B cell (primary cell): ENCODE measurements around the gene RABL6. TPM values are rescaled to one million over a fixed set of nuclear protein-coding genes. Genes with fewer than 3 reads are reported as not detected.

Experiments used
- ATAC-seq: fragments of 200-7000 bp; cut with Tn5 transposase; one replicate; pipeline ENCODE4 v1.10.0; 2021; ENCODE audit warnings: low read depth, mild to moderate bottlenecking, moderate number of reproducible peaks, moderate library complexity
- CTCF ChIA-PET: fragments of 350-600 bp; sonication (Branson Sonifier 250); formaldehyde crosslinking; loops from one replicate; lab custom pipeline; 2021; ENCODE audit warnings: antibody characterized with exemption, inconsistent platforms; lab: Charles Lee
- POLR2A ChIA-PET: fragments of 350-600 bp; sonication (Branson Sonifier 250); formaldehyde crosslinking; loops from one replicate; lab custom pipeline; 2021; ENCODE audit warnings: antibody characterized with exemption; lab: Charles Lee
- DNase-seq: peaks from one replicate; pipeline ENCODE4 v3.0.0; 2013
- H2AFZ ChIP-seq: 2 replicates; pipeline ENCODE4 v1.6.1; 2012; ENCODE audit warnings: mild to moderate bottlenecking, low read depth, low read length; ENCODE audit not compliant: insufficient read depth, poor library complexity, severe bottlenecking
- H3K27ac ChIP-seq, 2 donors: 1 replicate in 1 of 2; 2 replicates in 1 of 2; pipeline ENCODE4 v1.5.1; 2012 to 2013; ENCODE audit warnings: low read length in 2 of 2, mild to moderate bottlenecking in 2 of 2, moderate library complexity in 1 of 2
- H3K27me3 ChIP-seq, 4 experiments: fragments of 200-600 bp in 1 of 4; sonication (generic) in 1 of 4; replicated peaks in 1 of 4; 1 replicate in 2 of 4; 2 replicates in 2 of 4; pipeline versions ENCODE4 v1.6.1 to v1.7.0; 2013 to 2016; ENCODE audit warnings: low read length in 3 of 4, mild to moderate bottlenecking in 2 of 4, mixed read lengths in 1 of 4, moderate library complexity in 1 of 4; ENCODE audit not compliant: insufficient read depth in 4 of 4, control insufficient read depth in 3 of 4; ENCODE audit errors: control extremely low read depth in 1 of 4
- H3K36me3 ChIP-seq, 2 experiments: replicated peaks in 1 of 2; 1 replicate in 1 of 2; 2 replicates in 1 of 2; pipeline versions ENCODE4 v1.6.1 to v1.7.1; 2013; ENCODE audit warnings: low read length in 1 of 2; ENCODE audit not compliant: insufficient read depth in 2 of 2, control insufficient read depth in 1 of 2; ENCODE audit errors: control extremely low read depth in 1 of 2, extremely low read depth in 1 of 2
- H3K4me1 ChIP-seq, 2 donors: fragments of 200-600 bp in 1 of 2; sonication (generic) in 1 of 2; 1 replicate in 1 of 2; 2 replicates in 1 of 2; pipeline versions ENCODE4 v1.5.1 to v1.6.1; 2013 to 2017; ENCODE audit warnings: low read length in 2 of 2; ENCODE audit not compliant: control insufficient read depth in 2 of 2, insufficient read depth in 2 of 2
- H3K4me2 ChIP-seq: replicated peaks from 2 replicates; pipeline ENCODE3; 2012; ENCODE audit warnings: mild to moderate bottlenecking, low read depth, low read length; ENCODE audit not compliant: poor library complexity, severe bottlenecking
- H3K4me3 ChIP-seq, 5 experiments: fragments of 200-600 bp in 1 of 5; sonication (generic) in 1 of 5; 1 replicate in 3 of 5; 2 replicates in 2 of 5; pipeline versions ENCODE4 v1.5.1 to v1.7.0; 2011 to 2016; ENCODE audit warnings: low read length in 4 of 5, mild to moderate bottlenecking in 4 of 5, low read depth in 2 of 5, control low read depth in 1 of 5, moderate library complexity in 1 of 5; ENCODE audit not compliant: insufficient read depth in 1 of 5; ENCODE audit errors: control extremely low read depth in 1 of 5, extremely low read depth in 1 of 5
- H3K79me2 ChIP-seq: fragments of 200-600 bp; sonication (generic); one replicate; pipeline ENCODE4 v1.6.0; 2016; ENCODE audit warnings: low read length; ENCODE audit not compliant: control insufficient read depth, insufficient read depth
- H3K9ac ChIP-seq: fragments of 200-600 bp; sonication (generic); 2 replicates; pipeline ENCODE4 v1.6.1; 2017; ENCODE audit warnings: mild to moderate bottlenecking, low read length, moderate library complexity
- H3K9me3 ChIP-seq, 3 donors: one replicate each; pipeline versions ENCODE4 v1.6.1 to v1.7.1; 2013; ENCODE audit warnings: low read length in 2 of 3; ENCODE audit not compliant: control insufficient read depth in 2 of 3, insufficient read depth in 1 of 3; ENCODE audit errors: control extremely low read depth in 1 of 3
- H4K20me1 ChIP-seq: 2 replicates; pipeline ENCODE4 v1.6.0; 2012; ENCODE audit warnings: mild to moderate bottlenecking, low read length; ENCODE audit not compliant: insufficient read depth, control insufficient read depth, poor library complexity, severe bottlenecking
- H3K27ac Mint-ChIP-seq: one replicate; pipeline ENCODE4 v1.8.0; 2021; ENCODE audit warnings: mixed read lengths
- H3K27me3 Mint-ChIP-seq: one replicate; pipeline ENCODE4 v1.8.0; 2021; ENCODE audit warnings: mixed read lengths
- H3K4me1 Mint-ChIP-seq: one replicate; pipeline ENCODE4 v1.8.0; 2021; ENCODE audit warnings: mixed read lengths
- H3K4me3 Mint-ChIP-seq: one replicate; pipeline ENCODE4 v1.8.0; 2021; ENCODE audit warnings: mixed read lengths
- H3K9me3 Mint-ChIP-seq: one replicate; pipeline ENCODE4 v1.8.0; 2022; ENCODE audit warnings: mixed read lengths; ENCODE audit not compliant: insufficient read depth
- CTCF ChIP-seq: fragments of 200-600 bp; IDR thresholded peaks from one replicate; pipeline ENCODE4 v1.8.0; 2022; ENCODE audit warnings: antibody characterized with exemption, mild to moderate bottlenecking
- EZH2 ChIP-seq: IDR thresholded peaks from 2 replicates; pipeline ENCODE4 v1.6.1; 2012; ENCODE audit warnings: borderline replicate concordance, low read depth, mild to moderate bottlenecking, moderate library complexity, low read length; ENCODE audit not compliant: insufficient read depth, poor library complexity, severe bottlenecking
- WGBS: methylation state at CpG from one replicate; pipeline ENCODE4 v1.1.5; 2013; ENCODE audit warnings: missing lambda C conversion rate; ENCODE audit not compliant: insufficient coverage; 5-methylcytosine and 5-hydroxymethylcytosine counted together
- intact Hi-C: fragments of 100-400 bp; cut with micrococcal nuclease; formaldehyde crosslinking; loops from one replicate; pipeline ENCODE4 v1.10.0; 2022
- polyA plus RNA-seq: library from polyadenylated mRNA; depleted of rRNA; stranded (reverse); fragments of >200 nt; gene quantifications from 2 replicates; pipeline ENCODE4 v1.2.3, GENCODE V29; 2012
- small RNA-seq: library from RNA; depleted of rRNA; stranded (forward); fragments of <200 nt; gene quantifications from one replicate; pipeline ENCODE3, GENCODE V24; 2012; ENCODE audit warnings: low replicate concordance, low read depth; ENCODE audit not compliant: insufficient read length
- total RNA-seq, 2 donors: library from RNA; stranded (reverse); fragments of 120-200 nt in 1 of 2; gene quantifications; 1 replicate in 1 of 2; 2 replicates in 1 of 2; pipeline versions ENCODE4 v1.2.3 to v1.2.4, GENCODE V29; 2013 to 2022

RABL6 gene
- total and polyA plus RNA-seq, 2 donors (not counting 1 experiment from before 2014, with no cell fraction given): 33.6 to 70.5 TPM

GRCh38 chr9:136890661-136891060 is 82.9 kb downstream of the RABL6 start:
- Histone ChIP-seq H3K4me2 (no peak overlapping the region), H3K4me1 (peaks cover 6 to 16% of the 10 kb centered on the region in 2 donors), H2AFZ (no peak overlapping the region), H3K27ac (no peak overlapping the region), H3K27me3 (no peaks in the 10 kb centered on the region), H3K79me2 (peaks cover 95% of the 10 kb centered on the region), H3K9me3 (no peaks in the 10 kb centered on the region), H3K9ac (no peak overlapping the region), H3K36me3 (peaks cover 0 to 19% of the 10 kb centered on the region in 2 experiments), H4K20me1 (peaks cover 76% of the 10 kb centered on the region), H3K4me3 (no peak overlapping the region)
- Mint-ChIP-seq H3K27ac (no peak overlapping the region), H3K9me3 (no peaks in the 10 kb centered on the region), H3K4me1 (peaks cover 36% of the 10 kb centered on the region), H3K4me3 (no peak overlapping the region), H3K27me3 (no peaks in the 10 kb centered on the region)
- intact Hi-C loops: no loop called here
- ChIA-PET CTCF (interaction anchor here (1.2 to 1.5 kb wide), 2 partner anchors 48 to 141 kb away, joined by 4 read pairs; partner anchors contain the start of genes AJM1 and FUT7), POLR2A (interaction anchor here (0.5 to 1.0 kb wide), 2 partner anchors 12 to 48 kb away, joined by 3 to 7 read pairs; partner anchors contain the start of gene AJM1)
- no peak for TF ChIP-seq CTCF
- no peak for TF ChIP-seq EZH2
- WGBS: 99% methylated on average over 10 of the region's 13 CpGs
- DNase-seq (no peak), ATAC-seq (no peak)

Small RNA genes lying within 50 kb of the gene (small RNA-seq; reads per million reads assigned to genes)
- gene AL355987.2 (not detected), gene ATP6V1G1P3 (not detected), gene MIR4292 (not detected), gene MIR4479 (not detected)

Other genes starting within 250 kb of the RABL6 start
- 0.34 TPM in 1 of 2 replicates, not detected in the other for gene EGFL7, start 145.0 kb upstream of the RABL6 start, total RNA-seq
- 0.13 TPM in 1 of 2 replicates, not detected in the other for gene EGFL7, start 145.0 kb upstream of the RABL6 start, polyA plus RNA-seq
- gene AGPAT2, start 120.5 kb upstream of the RABL6 start, total RNA-seq: 25.1 and 32.7 TPM in 2 replicates
- gene AGPAT2, start 120.5 kb upstream of the RABL6 start, polyA plus RNA-seq: 28.4 and 30.8 TPM in 2 replicates
- 9.2 and 9.6 TPM in 2 replicates for gene DIPK1B, start 95.4 kb upstream of the RABL6 start, total RNA-seq
- gene DIPK1B, start 95.4 kb upstream of the RABL6 start, polyA plus RNA-seq: 9.6 and 49.8 TPM in 2 replicates
- gene LCN10, start 65.0 kb upstream of the RABL6 start, total RNA-seq: 70.7 and 76.3 TPM in 2 replicates
- 85.1 and 93.0 TPM in 2 replicates for gene LCN10, start 65.0 kb upstream of the RABL6 start, polyA plus RNA-seq
- gene LCN6, start 59.4 kb upstream of the RABL6 start, total RNA-seq: not detected in 2 replicates
- 0.18 and 0.52 TPM in 2 replicates for gene LCN6, start 59.4 kb upstream of the RABL6 start, polyA plus RNA-seq
- 59.7 and 60.9 TPM in 2 replicates for gene LCN8, start 49.7 kb upstream of the RABL6 start, total RNA-seq
- 2.8 and 4.1 TPM in 2 replicates for gene LCN8, start 49.7 kb upstream of the RABL6 start, polyA plus RNA-seq
- gene LCN15, start 43.4 kb upstream of the RABL6 start, total RNA-seq: not detected in 2 replicates
- gene LCN15, start 43.4 kb upstream of the RABL6 start, polyA plus RNA-seq: not detected in 2 replicates
- 35.7 and 39.1 TPM in 2 replicates for gene TMEM141, start 16.6 kb upstream of the RABL6 start, total RNA-seq
- gene TMEM141, start 16.6 kb upstream of the RABL6 start, polyA plus RNA-seq: 32.4 and 60.8 TPM in 2 replicates
- 1.0 and 1.8 TPM in 2 replicates for gene CCDC183, start 11.6 kb upstream of the RABL6 start, total RNA-seq
- gene CCDC183, start 11.6 kb upstream of the RABL6 start, polyA plus RNA-seq: 4.0 and 4.9 TPM in 2 replicates
- 2.3 and 2.9 TPM in 2 replicates for gene AJM1, start 34.5 kb downstream of the RABL6 start, total RNA-seq
- 1.2 and 1.7 TPM in 2 replicates for gene AJM1, start 34.5 kb downstream of the RABL6 start, polyA plus RNA-seq
- gene PHPT1, start 41.5 kb downstream of the RABL6 start, total RNA-seq: 33.1 and 36.5 TPM in 2 replicates
- 21.9 and 37.2 TPM in 2 replicates for gene PHPT1, start 41.5 kb downstream of the RABL6 start, polyA plus RNA-seq
- gene MAMDC4, start 44.4 kb downstream of the RABL6 start, total RNA-seq: 5.4 and 7.6 TPM in 2 replicates
- gene MAMDC4, start 44.4 kb downstream of the RABL6 start, polyA plus RNA-seq: 5.3 and 6.8 TPM in 2 replicates
- gene EDF1, start 58.4 kb downstream of the RABL6 start, total RNA-seq: 259 and 261 TPM in 2 replicates
- 317 and 360 TPM in 2 replicates for gene EDF1, start 58.4 kb downstream of the RABL6 start, polyA plus RNA-seq
- gene TRAF2, start 78.6 kb downstream of the RABL6 start, total RNA-seq: 54.5 and 55.4 TPM in 2 replicates
- gene TRAF2, start 78.6 kb downstream of the RABL6 start, polyA plus RNA-seq: 25.5 and 35.5 TPM in 2 replicates
- gene FBXW5, start 136.8 kb downstream of the RABL6 start, total RNA-seq: 99.6 and 102 TPM in 2 replicates
- 156 and 195 TPM in 2 replicates for gene FBXW5, start 136.8 kb downstream of the RABL6 start, polyA plus RNA-seq
- 1.7 and 2.8 TPM in 2 replicates for gene C8G, start 137.3 kb downstream of the RABL6 start, total RNA-seq
- 0.65 and 2.8 TPM in 2 replicates for gene C8G, start 137.3 kb downstream of the RABL6 start, polyA plus RNA-seq
- 1.9 and 2.6 TPM in 2 replicates for gene LCN12, start 144.3 kb downstream of the RABL6 start, total RNA-seq
- 1.5 and 2.4 TPM in 2 replicates for gene LCN12, start 144.3 kb downstream of the RABL6 start, polyA plus RNA-seq
- not detected in 2 replicates for gene PTGDS, start 169.6 kb downstream of the RABL6 start, total RNA-seq
- 0.13 and 0.25 TPM in 2 replicates for gene PTGDS, start 169.6 kb downstream of the RABL6 start, polyA plus RNA-seq
- not detected in 2 replicates for gene LCNL1, start 175.0 kb downstream of the RABL6 start, total RNA-seq
- 0.06 TPM in 1 of 2 replicates, not detected in the other for gene LCNL1, start 175.0 kb downstream of the RABL6 start, polyA plus RNA-seq
- gene PAXX, start 184.5 kb downstream of the RABL6 start, total RNA-seq: 73.0 and 74.8 TPM in 2 replicates
- gene PAXX, start 184.5 kb downstream of the RABL6 start, polyA plus RNA-seq: 126 and 167 TPM in 2 replicates
- gene CLIC3, start 188.6 kb downstream of the RABL6 start, total RNA-seq: 1.1 TPM in 2 replicates
- 1.9 and 2.1 TPM in 2 replicates for gene CLIC3, start 188.6 kb downstream of the RABL6 start, polyA plus RNA-seq
- gene ABCA2, start 220.3 kb downstream of the RABL6 start, total RNA-seq: 29.1 and 30.7 TPM in 2 replicates
- gene ABCA2, start 220.3 kb downstream of the RABL6 start, polyA plus RNA-seq: 61.1 and 63.1 TPM in 2 replicates
- 7.0 and 8.2 TPM in 2 replicates for gene FUT7, start 224.1 kb downstream of the RABL6 start, total RNA-seq
- gene FUT7, start 224.1 kb downstream of the RABL6 start, polyA plus RNA-seq: 2.6 and 7.3 TPM in 2 replicates
- gene NPDC1, start 238.2 kb downstream of the RABL6 start, total RNA-seq: 0.17 and 0.39 TPM in 2 replicates
- gene NPDC1, start 238.2 kb downstream of the RABL6 start, polyA plus RNA-seq: 0.19 and 3.0 TPM in 2 replicates
- not detected in 2 replicates for gene ENTPD2, start 246.1 kb downstream of the RABL6 start, total RNA-seq
- not detected in 2 replicates for gene ENTPD2, start 246.1 kb downstream of the RABL6 start, polyA plus RNA-seq